SHP77 treated with DMSO at 0.1 percent for 48 hours (cell line): ENCODE data around the gene HNRNPK.

Experiments used
- DNase-seq: peaks from one replicate; lab custom pipeline; 2025; lab: John Stamatoyannopoulos, UW

Gene HNRNPK

GRCh38 chr9:83933790-83934189, 46.2 kb downstream of the HNRNPK start:
- DNase-seq = no peak

- no peak for DNase-seq
Measured at GRCh38 chr9:83932851-83933250, 47.2 kb downstream of the HNRNPK start.

- no peak for DNase-seq
Measured at GRCh38 chr9:83932011-83932410, 48.0 kb downstream of the HNRNPK start.

GRCh38 chr9:83930881-83931280, 49.1 kb downstream of the HNRNPK start:
- DNase-seq = no peak

- no peak for DNase-seq
Measured at GRCh38 chr9:83927591-83927990, 52.4 kb downstream of the HNRNPK start.

- peak; percentile 40 for DNase-seq
Measured at GRCh38 chr9:83920927-83921707, 58.9 kb downstream of the HNRNPK start, which contains the start of gene KIF27. Gene KIF27 (minus strand): TSS chr9:83921432. CDS start chr9:83915591, 5,841 bp downstream.

- no peak for DNase-seq
Measured at GRCh38 chr9:83920469-83920926, 59.5 kb downstream of the HNRNPK start.

GRCh38 chr9:83919111-83919510, 60.9 kb downstream of the HNRNPK start:
- no peak for DNase-seq
